GM12872 (cell line): Measurements from ENCODE around the gene SAMD4A.

Experiments
- CTCF ChIP-seq: IDR thresholded peaks from 3 replicates; pipeline ENCODE4 v1.5.1; 2011; ENCODE audit warnings: low read depth, mild to moderate bottlenecking, low read length, moderate library complexity; ENCODE audit not compliant: insufficient read depth

SAMD4A gene

DNA sequence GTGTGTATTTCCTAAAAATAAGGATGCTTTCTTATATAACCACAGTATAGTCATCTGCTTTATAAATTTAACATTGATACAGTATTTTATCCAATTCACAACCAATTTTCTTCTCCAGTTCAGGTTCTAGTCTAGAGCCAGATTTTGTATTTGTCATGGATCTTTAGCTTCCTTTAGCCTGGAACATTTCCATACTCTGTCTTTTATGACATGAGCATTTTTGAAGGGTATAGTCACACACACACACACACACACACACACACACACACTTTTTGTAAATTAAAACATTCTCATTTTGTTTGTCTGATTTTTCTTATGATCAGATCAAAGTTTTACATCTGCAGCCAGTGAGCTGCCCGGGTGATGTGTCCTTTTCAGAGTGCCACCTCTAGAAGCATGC lies 31.8 kb upstream of the SAMD4A start:
- no peak for TF ChIP-seq CTCF

DNA sequence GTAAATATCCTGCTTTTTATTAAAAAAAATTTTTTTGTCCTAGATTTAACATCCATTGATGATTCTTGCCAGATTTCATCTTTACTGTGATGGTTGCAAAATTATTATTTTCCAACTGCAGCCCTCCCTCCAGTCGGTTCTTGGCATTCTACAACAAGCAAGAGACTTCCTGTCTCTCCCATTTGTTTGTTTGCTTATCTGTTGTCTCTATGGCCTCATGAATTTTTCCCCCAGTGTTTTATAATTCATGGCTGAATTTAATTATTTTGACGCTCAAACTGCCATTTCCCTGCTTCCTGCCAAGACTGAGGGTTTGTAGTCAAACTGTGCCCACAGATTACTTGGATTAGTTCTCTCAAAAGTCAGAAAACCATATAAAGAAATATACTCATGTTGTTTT lies 31.3 kb upstream of the SAMD4A start:
- no peak for TF ChIP-seq CTCF

DNA sequence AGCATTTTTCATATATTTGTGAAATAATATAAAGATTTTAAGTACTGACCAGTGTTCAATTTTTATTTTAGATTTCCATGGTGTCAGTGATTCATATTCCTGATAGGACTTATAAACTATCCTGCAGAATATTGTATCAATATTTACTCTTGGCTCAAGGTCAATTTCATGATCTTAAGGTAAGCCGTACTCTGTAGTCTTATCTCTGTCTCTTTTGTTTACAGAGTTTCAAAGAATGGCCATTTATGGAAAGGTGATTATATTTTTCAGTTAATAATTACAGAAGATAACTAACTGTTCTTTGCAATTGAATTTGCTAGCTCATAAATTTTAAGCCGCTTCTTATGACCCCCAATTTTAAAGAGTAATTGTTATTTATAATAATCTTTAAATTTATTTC lies 29.3 kb upstream of the SAMD4A start:
- no peak for TF ChIP-seq CTCF

DNA sequence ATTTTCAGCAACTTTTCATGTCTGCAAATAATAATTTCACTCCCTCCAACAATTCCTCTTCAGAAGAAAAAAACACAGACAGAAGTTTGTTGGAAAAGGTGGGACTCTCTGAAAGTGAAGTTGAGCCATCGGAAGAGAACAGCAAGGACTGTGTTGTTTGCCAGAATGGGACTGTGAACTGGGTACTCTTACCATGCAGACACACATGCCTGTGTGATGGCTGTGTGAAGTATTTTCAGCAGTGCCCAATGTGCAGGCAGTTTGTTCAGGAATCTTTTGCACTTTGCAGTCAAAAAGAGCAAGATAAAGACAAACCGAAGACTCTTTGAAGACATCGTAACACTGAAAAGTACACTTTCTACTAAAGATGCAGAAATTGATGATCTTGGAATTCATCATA lies 28.9 kb upstream of the SAMD4A start:
- TF ChIP-seq CTCF = no peak

GRCh38 chr14:54547583-54547982 lies 19.3 kb upstream of the SAMD4A start:
- TF ChIP-seq CTCF = no peak

DNA sequence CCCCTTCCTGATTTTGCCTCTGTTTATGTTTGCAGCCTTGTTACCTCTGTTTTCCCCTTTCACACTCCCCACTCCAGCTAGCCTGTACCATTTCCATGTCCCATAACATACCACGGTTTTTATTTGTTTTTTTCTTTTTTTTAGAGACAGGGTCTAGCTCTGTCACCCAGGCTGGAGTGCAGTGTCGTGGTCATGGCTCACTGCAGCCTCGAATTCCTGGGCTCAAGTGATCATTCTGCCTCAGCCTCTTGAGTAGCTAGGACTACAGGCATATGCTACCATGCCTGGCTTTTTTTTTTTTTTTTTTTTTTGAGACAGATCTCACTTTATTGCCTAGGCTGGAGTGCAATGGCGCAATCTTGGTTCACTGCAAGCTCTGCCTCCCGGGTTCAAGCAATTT lies 18.4 kb upstream of the SAMD4A start:
- no peak for TF ChIP-seq CTCF

DNA sequence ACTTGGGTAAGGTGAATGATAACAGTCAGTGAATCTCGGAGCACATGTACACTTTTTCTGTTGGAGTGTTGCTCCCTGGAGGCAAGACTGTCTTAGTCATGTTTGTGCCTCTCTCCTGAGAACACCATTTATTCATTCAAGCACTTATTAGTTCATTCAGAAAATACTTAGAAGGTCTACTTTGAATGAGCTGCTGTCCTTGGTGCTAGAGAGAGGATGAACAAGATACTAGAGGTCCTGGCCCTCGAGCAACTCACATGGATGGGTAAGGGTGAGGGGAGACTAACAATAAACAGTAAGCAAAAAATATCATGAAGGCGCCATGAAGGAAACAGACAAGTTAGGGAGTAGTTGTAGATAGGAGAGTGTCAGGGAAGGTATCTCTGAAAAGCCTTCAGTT lies 17.1 kb upstream of the SAMD4A start:
- TF ChIP-seq CTCF = no peak

DNA sequence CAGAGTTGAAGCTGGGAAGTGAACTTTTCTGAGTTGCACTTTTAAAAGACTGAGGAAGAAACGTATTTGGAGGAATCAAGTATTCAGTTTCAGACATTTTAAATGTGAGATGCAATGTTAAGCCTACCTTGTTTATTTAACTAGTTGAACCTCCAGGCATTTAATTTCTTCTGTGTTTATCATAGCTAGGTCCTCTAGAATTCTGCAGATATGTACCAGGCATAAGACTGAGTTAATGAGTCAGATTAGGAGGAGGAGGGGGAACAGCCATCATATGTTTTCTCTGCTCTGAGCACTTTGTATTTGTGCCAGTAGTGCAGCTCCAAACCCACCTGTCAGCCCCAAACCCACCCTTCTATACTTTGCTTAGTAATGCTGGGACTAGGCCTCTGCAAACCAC lies 16.4 kb upstream of the SAMD4A start:
- no peak for TF ChIP-seq CTCF
